GM12875 (cell line): ENCODE measurements around the gene HOXA13.

Source experiments
- H3K4me3 ChIP-seq: one replicate; pipeline ENCODE4 v1.5.1; 2011; ENCODE audit warnings: low read depth, low read length, control low read depth
- TF ChIP-seq, protein P1 (sequence below): IDR thresholded peaks from 2 replicates; pipeline ENCODE4 v1.5.1; 2011; ENCODE audit warnings: low read depth, mild to moderate bottlenecking, control low read depth, inconsistent platforms, low read length, moderate library complexity, borderline replicate concordance; ENCODE audit not compliant: insufficient read depth

Gene HOXA13

DNA sequence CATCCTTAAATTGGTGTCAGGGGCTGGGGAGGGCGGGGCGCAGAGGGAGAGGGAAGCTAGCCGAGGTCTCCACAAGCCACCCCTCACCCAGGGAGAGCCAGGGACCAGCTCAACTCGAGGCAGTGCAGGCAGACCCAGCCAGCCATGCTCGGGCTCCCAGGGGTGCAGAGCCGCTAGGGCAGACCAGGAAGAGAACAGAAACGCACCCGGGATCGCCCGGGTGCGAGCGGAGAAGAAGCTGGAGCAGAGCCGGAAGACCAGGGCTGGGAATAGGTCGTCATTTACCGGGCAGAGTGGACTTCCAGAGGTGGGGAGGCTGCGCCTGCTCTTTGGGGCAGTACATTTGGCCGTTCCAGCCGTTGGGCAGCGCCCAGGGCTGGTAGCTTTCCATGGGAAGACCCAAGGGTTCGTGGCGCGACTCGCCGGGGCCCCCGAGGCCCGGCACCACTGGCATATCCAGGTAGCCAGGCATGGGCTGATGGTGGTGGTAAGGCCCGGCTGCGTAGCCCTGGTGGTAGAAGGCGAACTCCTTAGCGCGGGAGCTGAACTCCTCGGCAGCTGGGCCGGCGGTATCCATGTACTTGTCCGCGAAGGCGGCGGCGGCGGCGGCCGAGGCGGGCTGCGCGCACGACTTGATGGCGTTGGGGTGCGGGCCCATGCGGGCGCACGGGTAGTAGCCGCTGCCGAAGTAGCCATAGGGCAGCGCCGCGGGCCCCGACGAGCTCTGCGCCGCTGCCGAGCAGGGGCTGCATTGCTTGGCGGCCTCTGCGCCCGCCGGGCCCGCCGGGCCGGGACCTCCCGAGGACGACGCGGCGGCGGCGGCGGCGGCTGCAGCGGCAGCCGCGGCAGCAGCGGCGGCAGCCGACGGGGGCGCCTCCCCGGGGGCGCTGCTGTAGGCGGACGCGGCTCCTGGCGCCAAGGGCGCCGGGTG, 755 bp downstream of the HOXA13 start:
- no peak overlapping the region for H3K4me3 ChIP-seq
- TF ChIP-seq, protein P1, sequence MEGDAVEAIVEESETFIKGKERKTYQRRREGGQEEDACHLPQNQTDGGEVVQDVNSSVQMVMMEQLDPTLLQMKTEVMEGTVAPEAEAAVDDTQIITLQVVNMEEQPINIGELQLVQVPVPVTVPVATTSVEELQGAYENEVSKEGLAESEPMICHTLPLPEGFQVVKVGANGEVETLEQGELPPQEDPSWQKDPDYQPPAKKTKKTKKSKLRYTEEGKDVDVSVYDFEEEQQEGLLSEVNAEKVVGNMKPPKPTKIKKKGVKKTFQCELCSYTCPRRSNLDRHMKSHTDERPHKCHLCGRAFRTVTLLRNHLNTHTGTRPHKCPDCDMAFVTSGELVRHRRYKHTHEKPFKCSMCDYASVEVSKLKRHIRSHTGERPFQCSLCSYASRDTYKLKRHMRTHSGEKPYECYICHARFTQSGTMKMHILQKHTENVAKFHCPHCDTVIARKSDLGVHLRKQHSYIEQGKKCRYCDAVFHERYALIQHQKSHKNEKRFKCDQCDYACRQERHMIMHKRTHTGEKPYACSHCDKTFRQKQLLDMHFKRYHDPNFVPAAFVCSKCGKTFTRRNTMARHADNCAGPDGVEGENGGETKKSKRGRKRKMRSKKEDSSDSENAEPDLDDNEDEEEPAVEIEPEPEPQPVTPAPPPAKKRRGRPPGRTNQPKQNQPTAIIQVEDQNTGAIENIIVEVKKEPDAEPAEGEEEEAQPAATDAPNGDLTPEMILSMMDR: no peak

GRCh38 chr7:27198138-27198841, 1.6 kb downstream of the HOXA13 start:
- TF ChIP-seq, protein P1: no peak
- no peak overlapping the region for H3K4me3 ChIP-seq

- H3K4me3 ChIP-seq: no peak overlapping the region
- TF ChIP-seq, protein P1: no peak
Measured at GRCh38 chr7:27197137-27198042, 2.5 kb downstream of the HOXA13 start.

DNA sequence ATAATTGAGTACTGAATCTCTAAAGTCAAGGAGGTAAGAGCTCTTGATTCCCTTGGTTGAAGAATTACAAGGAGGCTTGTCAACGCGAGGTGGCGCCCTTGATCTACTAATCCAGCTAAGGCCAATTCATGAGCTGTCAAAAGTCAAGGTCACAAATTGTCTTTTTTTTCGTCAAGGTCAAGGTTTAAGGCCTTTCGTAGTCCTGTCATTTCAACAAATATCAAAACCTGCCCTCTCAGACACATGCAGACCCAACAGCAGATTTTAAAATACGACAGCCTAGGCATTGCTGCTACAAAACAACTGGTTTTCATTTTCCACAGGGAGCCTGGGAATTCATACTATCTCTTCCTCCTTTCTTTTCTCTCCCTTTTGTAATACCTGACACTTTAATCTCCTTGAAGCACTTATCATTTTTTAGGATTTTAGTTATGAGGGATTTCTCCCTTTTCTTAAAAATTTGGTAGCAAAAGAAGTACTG, 3.6 kb downstream of the HOXA13 start:
- TF ChIP-seq, protein P1: peak; percentile 59
- no peak overlapping the region for H3K4me3 ChIP-seq

- H3K4me3 ChIP-seq: no peak overlapping the region
- TF ChIP-seq, protein P1: no peak
Measured at GRCh38 chr7:27194686-27195379, 5.1 kb downstream of the HOXA13 start.

DNA sequence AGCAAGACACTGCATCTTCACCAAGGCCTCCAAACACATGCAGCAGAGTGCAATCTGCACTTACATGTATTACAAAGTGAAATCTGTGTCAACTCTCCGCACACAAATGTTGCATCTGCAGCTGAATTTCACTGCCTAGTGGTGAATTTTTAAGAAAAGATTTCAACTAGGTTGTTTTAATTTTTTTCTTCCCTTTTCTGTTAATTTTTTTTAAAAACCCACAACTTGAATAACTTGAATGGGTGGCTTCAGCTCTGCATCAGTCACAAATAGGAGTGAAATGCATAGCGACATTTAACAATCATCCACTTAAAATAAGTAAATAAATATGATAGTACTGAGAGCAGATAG, 5.9 kb downstream of the HOXA13 start:
- H3K4me3 ChIP-seq: no peak overlapping the region
- TF ChIP-seq, protein P1: no peak
